ENCODE measurements around the gene HDAC1.

Gene HDAC1

GRCh38 chr1:32330558-32331151, 38.8 kb downstream of the HDAC1 start:
- no peak for DNase-seq (ENCODE audit: low read depth)

GRCh38 chr1:32331549-32331948, 39.7 kb downstream of the HDAC1 start:
- DNase-seq (ENCODE audit: low read depth): no peak

GRCh38 chr1:32332290-32333079, 40.6 kb downstream of the HDAC1 start:
- DNase-seq (ENCODE audit: low read depth): no peak

- no peak for DNase-seq (ENCODE audit: low read depth)
These were observed 41.5 kb downstream of the HDAC1 start for GRCh38 chr1:32333251-32333963.

GRCh38 chr1:32334274-32334861, 42.5 kb downstream of the HDAC1 start:
- no peak for DNase-seq (ENCODE audit: low read depth)

GRCh38 chr1:32334864-32335534, 43.1 kb downstream of the HDAC1 start:
- peak; percentile 48 for DNase-seq (ENCODE audit: low read depth)

- DNase-seq (ENCODE audit: low read depth): no peak
These were observed 43.6 kb downstream of the HDAC1 start for GRCh38 chr1:32335535-32335789.

- peak; percentile 78 for DNase-seq (ENCODE audit: low read depth)
These were observed 44.1 kb downstream of the HDAC1 start, which contains the start of gene MARCKSL1 for GRCh38 chr1:32335790-32336590. TSS of gene MARCKSL1 (minus strand) at chr1:32336233. CDS start at chr1:32336033, 200 bp downstream.

GRCh38 chr1:32336591-32336932, 44.7 kb downstream of the HDAC1 start:
- no peak for DNase-seq (ENCODE audit: low read depth)

- peak; percentile 49 for DNase-seq (ENCODE audit: low read depth)
These were observed 45.2 kb downstream of the HDAC1 start for GRCh38 chr1:32336963-32337675.

- no peak for DNase-seq (ENCODE audit: low read depth)
These were observed 46.2 kb downstream of the HDAC1 start for GRCh38 chr1:32337855-32338636.

- no peak for DNase-seq (ENCODE audit: low read depth)
These were observed 46.8 kb downstream of the HDAC1 start for GRCh38 chr1:32338637-32339145.

GRCh38 chr1:32339363-32339978, 47.6 kb downstream of the HDAC1 start:
- no peak for DNase-seq (ENCODE audit: low read depth)

- no peak for DNase-seq (ENCODE audit: low read depth)
These were observed 49.4 kb downstream of the HDAC1 start for GRCh38 chr1:32341186-32341757.

- no peak for DNase-seq (ENCODE audit: low read depth)
These were observed 50.1 kb downstream of the HDAC1 start for GRCh38 chr1:32341971-32342370.

GRCh38 chr1:32342704-32343103, 50.8 kb downstream of the HDAC1 start:
- DNase-seq (ENCODE audit: low read depth): no peak

- DNase-seq (ENCODE audit: low read depth): no peak
These were observed 53.5 kb downstream of the HDAC1 start for GRCh38 chr1:32345289-32345827.

GRCh38 chr1:32346532-32347157, 54.8 kb downstream of the HDAC1 start:
- DNase-seq (ENCODE audit: low read depth): no peak

All from activated gamma-delta T cell treated with anti-CD3 and anti-CD28 coated beads, Interleukin-2, amount 50 U/mL, for 16 hours (primary cell).